GM21360 (cell line): ENCODE results near the gene GRIN1.

Source experiments
- ATAC-seq: cut with Tn5 transposase; IDR thresholded peaks from one replicate; pipeline ENCODE4 v1.9.1; 2021; ENCODE audit warnings: mild to moderate bottlenecking, moderate library complexity; ENCODE audit not compliant: unreplicated experiment

GRIN1 gene

DNA sequence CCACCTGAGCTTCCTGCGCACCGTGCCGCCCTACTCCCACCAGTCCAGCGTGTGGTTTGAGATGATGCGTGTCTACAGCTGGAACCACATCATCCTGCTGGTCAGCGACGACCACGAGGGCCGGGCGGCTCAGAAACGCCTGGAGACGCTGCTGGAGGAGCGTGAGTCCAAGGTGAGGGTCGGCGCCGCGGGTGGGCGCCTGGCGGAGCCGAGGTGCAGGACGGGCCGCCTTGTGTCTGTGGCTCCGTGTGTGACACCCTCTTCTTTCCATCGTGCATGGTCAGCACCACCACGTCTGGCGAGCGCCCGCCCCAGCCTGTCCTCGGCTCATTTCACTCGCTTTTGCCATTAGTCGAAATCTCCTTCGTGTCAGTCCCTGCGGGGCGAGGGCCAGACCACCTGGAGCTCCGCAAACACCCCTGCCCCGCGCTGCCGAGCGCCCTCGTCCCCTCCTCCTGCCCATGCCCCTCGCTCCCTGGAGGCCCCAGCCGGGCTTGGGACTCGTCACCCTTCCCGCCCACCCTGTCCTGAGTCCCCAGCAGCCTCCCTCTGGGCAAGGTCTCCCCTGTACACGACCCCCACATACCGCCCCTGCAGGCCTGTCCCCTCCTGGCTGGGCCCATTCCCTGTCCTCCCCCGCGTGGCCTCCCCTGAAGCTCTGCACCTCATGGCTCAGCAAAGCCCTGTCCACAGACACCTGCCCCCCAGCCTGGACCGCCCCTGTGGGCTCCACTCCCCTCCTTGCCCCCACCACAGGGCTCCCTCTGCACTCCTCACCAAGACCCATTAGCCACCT lies 7.0 kb downstream of the GRIN1 start:
- no peak for ATAC-seq

DNA sequence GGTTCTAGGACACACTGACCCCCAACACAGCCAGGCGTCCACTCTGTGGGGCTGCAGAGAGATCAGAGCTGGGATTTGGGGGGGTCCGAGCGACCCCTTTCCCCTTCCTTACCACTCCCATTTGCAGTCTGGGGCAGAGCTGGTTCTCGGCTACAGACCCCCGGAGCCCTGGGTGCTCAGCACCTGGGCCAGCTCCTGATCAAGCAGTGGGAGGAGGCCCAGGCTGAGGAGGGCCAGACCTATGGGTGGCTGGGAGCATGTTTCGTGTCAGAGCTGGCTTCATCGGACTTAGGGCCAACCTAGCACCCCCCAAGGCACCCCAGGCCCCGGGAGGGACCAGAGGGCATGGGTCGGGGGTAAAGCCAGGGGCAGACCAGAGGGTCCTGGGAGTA lies 7.6 kb downstream of the GRIN1 start:
- no peak for ATAC-seq

DNA sequence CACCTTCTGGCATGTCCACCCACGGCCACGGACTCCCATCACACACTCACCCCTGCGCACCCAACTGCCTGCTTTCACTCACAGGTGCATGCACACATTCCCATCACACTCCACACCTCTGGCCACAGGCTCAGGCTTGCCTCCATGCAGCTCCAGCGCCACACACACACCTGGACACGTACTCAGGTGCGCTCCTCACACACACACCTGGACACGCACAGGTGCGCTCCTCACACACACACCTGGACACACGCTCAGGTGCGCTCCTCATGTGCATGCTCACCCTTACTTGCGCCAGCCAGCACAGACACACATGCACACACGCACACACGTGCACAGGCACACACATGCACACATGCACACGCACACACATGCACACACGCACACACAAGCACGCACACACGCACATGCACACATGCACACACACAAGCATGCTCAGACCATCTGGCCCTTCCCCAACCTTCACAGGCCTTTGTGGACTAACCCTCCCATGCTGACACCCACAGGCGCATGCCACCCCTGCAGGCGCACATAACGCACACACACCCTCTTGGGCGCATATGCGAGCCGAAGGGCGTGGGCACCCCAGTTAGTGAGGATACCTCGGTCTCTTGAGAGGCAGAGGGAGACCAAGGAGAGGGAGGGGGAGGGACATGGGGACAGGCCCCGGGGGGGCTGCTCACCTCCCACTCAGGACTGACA lies 8.3 kb downstream of the GRIN1 start:
- ATAC-seq = no peak

DNA sequence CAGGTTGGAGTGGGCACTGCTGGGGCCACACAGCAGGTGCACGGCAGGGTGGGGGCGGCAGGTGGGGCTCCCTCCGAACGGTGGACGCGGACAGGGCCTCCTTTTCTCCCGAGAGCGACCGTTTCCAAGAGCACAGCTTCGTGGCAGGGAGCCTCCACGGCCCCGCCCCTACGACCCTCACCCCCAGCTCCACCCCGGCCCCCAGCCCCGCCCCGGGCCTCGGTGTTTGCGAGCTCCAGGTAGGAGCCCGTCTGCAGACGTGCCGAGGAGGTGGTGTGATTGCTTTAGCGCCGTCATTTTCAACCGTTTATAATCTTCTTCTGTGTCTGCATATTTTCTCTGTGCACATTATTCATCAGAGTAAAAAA lies 8.8 kb downstream of the GRIN1 start:
- no peak for ATAC-seq

DNA sequence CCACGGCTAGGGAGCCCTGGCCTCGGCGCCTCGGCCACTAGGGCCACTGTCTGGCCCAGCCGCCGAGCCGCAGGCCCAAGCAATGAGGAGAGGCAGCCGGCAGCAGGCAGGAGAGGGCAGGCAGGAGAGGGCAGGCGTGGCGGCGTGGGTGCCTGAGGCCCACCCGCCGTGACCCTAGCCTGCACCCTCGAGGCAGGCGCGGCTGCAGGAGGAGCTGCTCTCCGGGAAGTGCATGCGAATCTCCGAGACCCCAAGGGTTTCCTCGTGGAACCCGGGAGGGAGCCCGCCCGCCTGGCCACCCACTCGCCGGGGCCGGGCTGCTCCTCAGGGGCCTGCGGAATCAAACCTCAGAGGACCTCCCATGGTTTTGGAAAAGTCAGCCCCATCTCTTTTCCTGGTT lies 9.3 kb downstream of the GRIN1 start:
- no peak for ATAC-seq

DNA sequence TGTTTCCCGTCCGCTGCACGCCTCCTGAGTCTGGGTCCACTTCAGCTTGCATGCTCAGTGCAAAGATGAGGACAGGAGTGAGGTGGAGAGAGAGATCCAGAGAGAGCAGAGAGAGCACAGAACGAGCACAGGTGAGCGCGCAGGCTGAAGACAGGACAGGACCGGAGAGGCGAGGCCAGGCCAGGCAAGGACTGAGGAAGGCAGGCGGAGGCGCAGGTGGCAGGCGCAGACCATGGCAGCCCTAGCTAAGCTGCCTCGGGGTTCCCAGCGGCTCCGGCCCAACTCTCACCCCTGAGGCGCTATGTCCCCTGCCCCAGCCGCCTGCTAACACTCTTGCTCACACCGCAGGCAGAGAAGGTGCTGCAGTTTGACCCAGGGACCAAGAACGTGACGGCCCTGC lies 9.7 kb downstream of the GRIN1 start:
- ATAC-seq = no peak

DNA sequence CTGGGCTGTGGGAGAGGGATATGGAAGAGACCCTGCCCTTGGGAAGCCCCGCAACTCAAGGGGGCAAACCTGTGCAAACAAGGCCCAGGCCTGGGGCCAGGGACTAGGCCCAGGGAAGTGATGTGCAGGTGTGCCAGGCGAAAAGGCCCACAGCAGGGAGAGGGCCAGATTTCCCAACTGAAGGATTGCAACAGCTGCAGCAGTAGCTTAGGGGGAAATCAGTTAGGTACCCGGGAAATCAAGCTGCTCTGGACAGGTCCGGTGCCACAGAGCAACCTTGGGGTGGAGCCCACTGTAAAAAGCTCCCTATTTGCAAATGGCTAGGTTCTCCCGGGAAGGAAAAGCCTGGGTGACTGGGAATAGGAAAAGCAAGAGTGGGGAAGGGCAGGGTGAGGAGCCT lies 10.4 kb downstream of the GRIN1 start:
- ATAC-seq = no peak

DNA sequence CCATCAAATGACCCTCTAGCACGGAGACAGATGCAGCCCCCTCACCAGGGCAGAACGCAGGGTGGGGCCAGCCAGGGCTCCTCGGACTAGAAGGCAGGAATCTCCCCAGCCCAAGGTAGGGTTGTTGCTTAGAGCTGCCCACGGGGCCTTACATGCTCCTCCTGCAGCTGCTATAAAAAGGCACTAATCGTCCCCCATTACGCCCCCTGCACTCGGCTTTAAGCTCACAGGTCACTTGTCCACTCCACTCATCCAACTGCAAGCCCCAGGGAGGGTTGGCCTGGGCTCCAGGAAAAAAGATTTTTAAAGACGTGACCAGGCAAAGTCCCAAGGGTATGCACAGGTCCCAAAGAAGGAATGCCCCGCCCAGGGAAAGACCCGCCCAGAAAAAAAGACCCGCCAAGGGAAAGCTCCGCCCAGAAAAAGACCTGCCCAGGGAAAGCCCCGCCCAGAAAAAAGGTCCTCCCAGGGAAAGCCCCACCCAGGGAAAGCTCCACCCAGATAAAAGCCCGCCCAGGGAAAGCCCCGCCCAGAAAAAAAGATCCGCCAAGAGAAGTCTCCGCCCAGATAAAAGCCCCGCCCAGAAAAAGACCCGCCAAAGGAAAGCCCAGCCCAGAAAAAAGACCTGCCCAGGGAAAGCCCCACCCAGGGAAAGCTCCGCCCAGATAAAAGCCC lies 11.1 kb downstream of the GRIN1 start:
- ATAC-seq = peak; percentile 20

DNA sequence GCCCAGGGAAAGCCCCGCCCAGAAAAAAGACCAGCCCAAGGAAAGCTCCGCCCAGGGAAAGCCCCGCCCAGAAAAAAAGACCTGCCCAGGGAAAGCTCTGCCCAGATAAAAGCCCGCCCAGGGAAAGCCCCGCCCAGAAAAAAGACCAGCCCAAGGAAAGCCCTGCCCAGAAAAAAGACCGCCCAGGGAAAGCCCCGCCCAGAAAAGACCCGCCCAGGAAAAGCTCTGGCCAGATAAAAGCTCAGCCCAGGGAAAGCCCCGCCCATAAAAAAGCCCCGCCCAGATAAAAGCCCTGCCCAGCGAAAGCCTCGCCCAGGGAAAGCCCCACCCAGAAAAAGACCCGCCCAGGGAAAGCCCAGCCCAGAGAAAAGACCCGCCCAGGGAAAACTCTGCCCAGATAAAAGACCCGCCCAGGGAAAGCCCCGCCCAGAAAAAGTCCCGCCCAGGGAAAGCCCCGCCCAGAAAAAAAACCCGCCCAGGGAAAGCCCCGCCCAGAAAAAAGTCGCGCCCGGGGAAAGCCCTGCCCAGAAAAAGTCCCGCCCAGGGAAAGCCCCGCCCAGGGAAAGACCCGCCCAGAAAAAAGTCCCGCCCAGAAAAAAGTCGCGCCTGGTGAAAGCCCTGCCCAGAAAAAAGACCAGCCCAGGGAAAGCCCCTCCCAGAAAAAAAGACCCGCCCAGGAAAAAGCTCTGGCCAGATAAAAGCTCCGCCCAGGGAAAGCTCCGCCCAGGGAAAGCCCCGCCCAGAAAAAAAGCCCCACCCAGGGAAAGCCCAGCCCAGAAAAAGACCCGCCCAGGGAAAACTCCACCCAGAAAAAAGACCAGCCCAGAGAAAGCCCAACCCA lies 11.9 kb downstream of the GRIN1 start:
- ATAC-seq = peak; percentile 41

DNA sequence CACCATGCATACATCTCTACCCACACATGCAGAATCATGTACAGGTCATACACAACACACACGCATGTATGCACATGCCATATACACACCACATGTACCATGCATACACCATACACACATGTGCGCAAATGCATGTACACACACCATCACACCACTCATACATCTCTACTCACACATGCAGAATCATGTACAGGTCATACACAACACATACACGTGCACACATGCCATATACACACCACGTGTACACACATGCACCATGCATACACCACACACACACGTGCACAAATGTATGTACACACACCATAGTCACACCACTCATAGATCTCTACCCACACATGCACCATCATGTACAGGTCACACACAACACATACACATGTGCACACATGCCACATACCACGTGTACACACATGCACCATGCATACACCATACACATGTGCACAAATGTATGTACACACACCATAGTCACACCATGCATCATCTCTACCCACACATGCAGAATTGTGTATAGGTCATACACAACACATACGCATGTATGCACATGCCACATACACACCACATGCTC lies 14.0 kb downstream of the GRIN1 start:
- no peak for ATAC-seq

DNA sequence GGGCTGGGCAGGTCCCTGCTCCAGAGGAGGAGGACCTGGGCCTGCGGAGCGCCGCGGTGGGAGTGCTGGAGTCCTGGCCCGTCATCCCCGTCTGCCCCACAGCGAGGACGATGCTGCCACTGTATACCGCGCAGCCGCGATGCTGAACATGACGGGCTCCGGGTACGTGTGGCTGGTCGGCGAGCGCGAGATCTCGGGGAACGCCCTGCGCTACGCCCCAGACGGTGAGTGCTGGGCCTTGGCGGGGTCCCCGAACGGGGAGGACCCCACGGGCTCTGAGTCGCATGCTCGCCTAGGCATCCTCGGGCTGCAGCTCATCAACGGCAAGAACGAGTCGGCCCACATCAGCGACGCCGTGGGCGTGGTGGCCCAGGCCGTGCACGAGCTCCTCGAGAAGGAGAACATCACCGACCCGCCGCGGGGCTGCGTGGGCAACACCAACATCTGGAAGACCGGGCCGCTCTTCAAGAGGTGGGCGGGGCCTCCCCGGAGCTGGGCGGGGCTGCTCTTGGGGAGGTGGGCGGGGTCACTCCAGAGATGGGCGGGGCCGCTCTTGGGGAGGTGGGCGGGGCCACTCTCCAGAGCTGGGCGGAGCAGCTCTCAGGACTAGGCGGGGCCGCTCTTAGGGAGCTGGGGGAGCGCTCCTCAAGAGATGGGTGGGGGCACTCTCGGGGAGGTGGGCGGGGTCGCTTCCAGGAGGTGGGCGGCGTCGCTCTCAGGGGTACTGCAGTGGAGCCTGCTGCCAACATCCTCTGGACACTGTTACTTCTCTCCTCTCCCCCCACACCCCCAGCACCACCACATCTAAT lies 17.8 kb downstream of the GRIN1 start:
- no peak for ATAC-seq

DNA sequence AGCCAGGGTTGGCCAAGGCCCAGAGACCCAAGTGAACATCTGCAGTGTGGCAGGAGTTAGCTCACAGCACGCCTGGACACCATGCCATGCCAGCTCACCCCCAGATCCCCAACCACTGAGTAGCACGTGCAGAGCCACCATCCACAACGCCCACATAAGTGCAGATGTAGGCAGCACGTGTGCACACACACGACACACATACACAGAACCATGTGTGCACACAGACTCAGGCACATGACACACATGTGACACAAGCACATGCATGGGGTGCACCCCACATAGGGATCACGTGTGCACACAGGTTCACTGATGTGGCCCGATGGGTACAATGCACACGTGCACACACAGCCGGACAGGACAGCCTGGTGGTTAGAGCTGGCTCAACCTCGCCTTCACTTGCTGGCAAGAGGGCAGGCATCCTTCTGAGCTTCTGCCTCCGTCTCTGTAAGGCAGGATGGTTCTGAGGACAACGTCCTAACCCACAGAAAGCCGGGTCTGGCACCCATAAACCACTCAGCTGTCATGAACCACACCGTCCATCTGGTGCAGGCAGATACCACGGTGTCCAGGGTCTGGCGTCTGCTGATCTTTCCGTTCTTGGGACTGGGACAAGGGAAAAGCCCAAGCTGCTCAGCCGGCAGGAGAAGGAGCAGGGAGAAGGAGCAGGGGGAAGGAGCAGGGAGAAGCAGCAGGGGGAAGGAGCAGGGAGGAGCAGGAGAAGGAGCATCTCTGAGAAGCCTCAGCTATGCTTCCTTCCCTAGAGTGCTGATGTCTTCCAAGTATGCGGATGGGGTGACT lies 18.9 kb downstream of the GRIN1 start:
- ATAC-seq = no peak

DNA sequence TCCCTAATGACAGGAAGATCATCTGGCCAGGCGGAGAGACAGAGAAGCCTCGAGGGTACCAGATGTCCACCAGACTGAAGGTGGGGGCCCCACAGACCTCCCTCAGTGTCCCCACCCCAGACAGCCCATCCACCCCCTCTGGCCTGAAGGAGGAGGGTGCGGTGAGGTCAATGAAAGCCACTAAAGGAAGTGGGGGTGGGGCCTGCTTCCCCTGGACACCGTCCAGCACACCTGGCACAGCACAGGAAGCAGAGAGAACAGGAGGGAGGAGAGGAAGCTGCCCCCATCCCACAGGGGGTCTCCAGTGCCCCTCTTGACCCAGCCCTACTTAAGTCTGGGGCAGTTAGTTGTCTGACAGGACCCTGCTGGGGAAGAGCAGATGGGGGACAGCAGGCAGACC lies 19.7 kb downstream of the GRIN1 start:
- no peak for ATAC-seq

DNA sequence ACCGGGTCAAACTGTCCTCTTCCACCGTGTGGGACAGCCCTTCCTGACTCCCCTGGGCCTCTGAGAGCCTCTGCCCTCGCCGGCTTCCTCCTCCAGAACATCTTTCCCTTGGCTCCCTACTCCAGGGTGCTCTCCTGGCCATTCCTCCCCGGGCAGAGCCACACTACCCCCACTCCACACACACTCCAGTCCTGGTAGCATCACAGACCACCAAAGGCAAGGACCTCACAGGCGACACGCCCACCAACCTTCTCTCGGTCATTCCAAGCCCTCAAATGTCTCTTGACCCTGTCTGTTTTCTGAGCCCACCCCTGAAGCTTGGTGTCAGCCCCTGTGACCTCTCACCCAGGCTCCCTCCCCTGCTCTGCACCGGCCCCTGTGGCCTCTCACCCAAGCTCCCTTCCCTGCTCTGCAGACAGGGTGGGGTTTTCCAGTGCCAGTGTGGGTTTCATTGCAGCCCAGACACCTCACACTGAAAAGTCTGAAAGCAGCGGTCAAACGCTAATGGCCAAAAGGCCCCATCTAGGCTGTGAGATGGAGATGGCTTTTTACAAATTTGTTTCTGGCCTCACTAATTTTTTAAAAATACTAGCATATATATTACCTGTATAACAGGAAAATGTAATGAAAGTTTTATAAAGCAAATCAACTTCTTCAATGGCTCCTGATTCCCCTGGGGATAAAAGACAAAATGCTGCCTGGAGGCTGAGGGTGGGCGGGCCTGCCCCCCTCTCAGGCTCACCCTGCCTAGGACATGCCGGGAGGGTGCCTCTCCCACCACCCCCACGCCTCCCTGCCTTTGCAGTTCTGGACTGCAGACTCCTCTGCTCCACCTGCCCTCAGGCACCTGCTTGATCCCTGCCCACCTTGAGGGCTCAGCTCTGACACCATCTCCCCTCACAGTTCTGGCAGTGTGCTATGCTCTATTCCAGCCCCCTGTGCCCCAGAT lies 20.4 kb downstream of the GRIN1 start:
- no peak for ATAC-seq

DNA sequence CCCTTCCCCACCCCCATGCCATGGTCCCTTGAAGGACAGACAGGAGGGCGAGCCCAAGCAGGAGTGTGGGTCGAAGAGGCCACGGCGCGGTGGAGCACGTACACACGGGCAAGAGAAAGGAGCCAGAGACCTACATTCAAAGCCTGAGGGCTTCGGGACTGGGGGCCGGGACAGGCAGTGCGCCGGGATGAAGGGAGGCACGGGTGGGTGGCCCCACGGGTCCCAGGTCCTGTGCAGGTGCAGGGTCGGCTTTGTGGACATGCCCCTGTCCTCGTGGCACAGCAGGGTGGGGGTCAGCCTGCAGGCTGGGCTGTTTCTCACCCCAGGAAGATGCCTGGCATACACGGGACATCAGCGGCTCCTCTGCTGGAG lies 21.1 kb downstream of the GRIN1 start:
- no peak for ATAC-seq

DNA sequence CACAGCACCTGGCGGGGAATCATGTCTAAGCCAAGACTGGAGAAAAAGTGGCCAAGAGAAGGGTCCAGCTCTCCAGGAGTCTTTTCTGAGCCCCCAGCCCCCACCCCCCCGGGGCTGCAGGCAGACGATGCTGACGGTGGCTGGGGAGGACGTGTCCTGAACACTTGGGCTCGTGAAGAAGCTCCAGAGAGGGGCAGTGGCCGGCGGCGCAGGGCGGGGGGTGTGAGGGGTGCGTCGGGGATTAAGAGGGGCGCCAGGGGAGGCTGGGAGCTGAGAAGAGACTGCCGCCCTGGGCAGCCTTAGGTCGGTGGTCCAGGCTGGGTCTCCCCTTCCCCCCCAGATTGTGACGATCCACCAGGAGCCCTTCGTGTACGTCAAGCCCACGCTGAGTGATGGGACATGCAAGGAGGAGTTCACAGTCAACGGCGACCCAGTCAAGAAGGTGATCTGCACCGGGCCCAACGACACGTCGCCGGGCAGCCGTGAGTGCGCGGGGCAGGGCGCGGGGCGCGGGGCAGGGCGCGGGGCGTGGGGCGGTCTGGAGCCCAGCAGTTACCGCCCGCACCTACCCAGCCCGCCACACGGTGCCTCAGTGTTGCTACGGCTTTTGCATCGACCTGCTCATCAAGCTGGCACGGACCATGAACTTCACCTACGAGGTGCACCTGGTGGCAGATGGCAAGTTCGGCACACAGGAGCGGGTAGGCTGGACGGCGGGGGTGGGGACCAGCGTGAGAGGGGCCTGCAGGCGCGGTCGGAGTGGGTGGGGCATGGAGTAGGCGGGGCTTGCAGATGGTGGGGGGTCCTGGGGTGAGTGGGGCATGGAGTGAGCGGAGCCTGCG lies 22.0 kb downstream of the GRIN1 start:
- no peak for ATAC-seq
